WERI-Rb-1 (cell line): ENCODE results near the gene DGCR6L.
"Not testable (repeated sequence)": the region's sequence is repeated elsewhere in the genome, so short reads cannot be mapped to it uniquely, and the experiment has no call there.

Source experiments
- DNase-seq: peaks from one replicate; pipeline ENCODE4 v3.0.0-alpha.2; 2020
- H3K27ac ChIP-seq: fragments of 250-450 bp; sonication (Bioruptor Pico); 2 replicates; pipeline ENCODE4 v1.5.1; 2020; ENCODE audit warnings: mild to moderate bottlenecking, moderate library complexity
- H3K27me3 ChIP-seq: fragments of 250-450 bp; sonication (Bioruptor Pico); 2 replicates; pipeline ENCODE4 v1.5.1; 2021; ENCODE audit warnings: mild to moderate bottlenecking, low read depth, moderate library complexity; ENCODE audit not compliant: insufficient read depth, severe bottlenecking
- H3K36me3 ChIP-seq: fragments of 250-450 bp; sonication (Bioruptor Pico); 2 replicates; pipeline ENCODE4 v1.5.1; 2020; ENCODE audit warnings: mild to moderate bottlenecking, moderate library complexity
- H3K4me3 ChIP-seq: 2 replicates; pipeline ENCODE4 v1.5.1; 2011; ENCODE audit warnings: low read depth, mild to moderate bottlenecking, control low read depth, low read length
- H3K9me3 ChIP-seq: fragments of 250-450 bp; sonication (Bioruptor Pico); 2 replicates; pipeline ENCODE4 v1.5.1; 2021; ENCODE audit warnings: mild to moderate bottlenecking, moderate library complexity; ENCODE audit not compliant: severe bottlenecking
- TF ChIP-seq, protein P1 (sequence below): IDR thresholded peaks from 2 replicates; pipeline ENCODE4 v1.5.1; 2011; ENCODE audit warnings: low read depth, mild to moderate bottlenecking, control low read depth, inconsistent platforms, low read length

Gene DGCR6L

DNA sequence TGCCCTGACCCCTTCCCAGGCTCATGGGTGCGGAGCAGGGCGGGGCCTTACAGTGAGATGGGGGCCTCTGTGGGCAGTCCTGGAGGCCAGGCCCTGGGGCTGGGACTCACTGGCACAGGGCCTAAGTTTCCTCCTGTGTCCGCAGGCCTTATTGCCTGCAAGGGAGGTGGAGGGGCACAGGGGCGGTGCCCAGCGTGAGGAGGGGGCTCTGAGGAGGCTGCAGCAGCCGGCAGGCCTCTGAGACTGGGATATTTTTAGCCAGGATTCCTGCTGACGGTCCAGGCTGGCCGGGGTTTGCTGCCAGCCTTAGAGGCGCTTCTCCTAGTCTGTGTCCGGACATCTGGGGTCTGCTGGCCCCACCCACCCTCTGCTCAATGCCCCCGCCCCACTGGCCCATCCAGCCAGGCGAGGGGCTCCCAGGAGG is 46.1 kb downstream of the DGCR6L start:
- Histone ChIP-seq H3K27me3 (no peaks in the 10 kb centered on the region), H3K27ac (no peak overlapping the region), H3K36me3 (no peaks in the 10 kb centered on the region), H3K9me3 (no peaks in the 10 kb centered on the region), H3K4me3 (no peak overlapping the region)
- TF ChIP-seq, protein P1, sequence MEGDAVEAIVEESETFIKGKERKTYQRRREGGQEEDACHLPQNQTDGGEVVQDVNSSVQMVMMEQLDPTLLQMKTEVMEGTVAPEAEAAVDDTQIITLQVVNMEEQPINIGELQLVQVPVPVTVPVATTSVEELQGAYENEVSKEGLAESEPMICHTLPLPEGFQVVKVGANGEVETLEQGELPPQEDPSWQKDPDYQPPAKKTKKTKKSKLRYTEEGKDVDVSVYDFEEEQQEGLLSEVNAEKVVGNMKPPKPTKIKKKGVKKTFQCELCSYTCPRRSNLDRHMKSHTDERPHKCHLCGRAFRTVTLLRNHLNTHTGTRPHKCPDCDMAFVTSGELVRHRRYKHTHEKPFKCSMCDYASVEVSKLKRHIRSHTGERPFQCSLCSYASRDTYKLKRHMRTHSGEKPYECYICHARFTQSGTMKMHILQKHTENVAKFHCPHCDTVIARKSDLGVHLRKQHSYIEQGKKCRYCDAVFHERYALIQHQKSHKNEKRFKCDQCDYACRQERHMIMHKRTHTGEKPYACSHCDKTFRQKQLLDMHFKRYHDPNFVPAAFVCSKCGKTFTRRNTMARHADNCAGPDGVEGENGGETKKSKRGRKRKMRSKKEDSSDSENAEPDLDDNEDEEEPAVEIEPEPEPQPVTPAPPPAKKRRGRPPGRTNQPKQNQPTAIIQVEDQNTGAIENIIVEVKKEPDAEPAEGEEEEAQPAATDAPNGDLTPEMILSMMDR: no peak
- no peak for DNase-seq

DNA sequence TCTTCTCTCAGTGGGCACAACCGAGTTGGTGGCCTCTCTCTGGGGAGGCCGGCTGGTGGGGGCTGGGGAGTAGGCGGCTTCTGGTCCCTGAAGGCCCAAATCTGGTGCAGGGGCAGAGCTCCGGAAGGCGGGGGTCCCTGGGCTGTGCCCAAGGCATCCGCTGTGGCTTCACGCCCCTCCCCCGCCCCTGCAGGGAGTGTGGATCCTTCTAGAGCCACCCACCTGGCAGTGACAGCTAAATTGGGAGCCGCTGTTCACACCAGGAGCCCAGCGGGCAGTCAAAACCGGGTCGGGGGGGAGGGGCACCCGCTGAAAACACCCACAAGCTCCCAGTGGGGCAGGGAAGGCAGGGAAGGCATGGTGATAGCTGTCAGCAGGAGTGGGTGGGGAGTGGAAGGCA is 47.2 kb downstream of the DGCR6L start:
- H3K27me3 ChIP-seq: no peaks in the 10 kb centered on the region
- TF ChIP-seq, protein P1: no peak
- no peak overlapping the region for H3K4me3 ChIP-seq
- no peak overlapping the region for H3K27ac ChIP-seq
- H3K9me3 ChIP-seq: no peaks in the 10 kb centered on the region
- no peaks in the 10 kb centered on the region for H3K36me3 ChIP-seq
- DNase-seq: no peak

GRCh38 chr22:20272174-20272573 is 47.7 kb downstream of the DGCR6L start:
- no peaks in the 10 kb centered on the region for H3K36me3 ChIP-seq
- no peak overlapping the region for H3K4me3 ChIP-seq
- no peak for DNase-seq
- no peak overlapping the region; the same call in 1 of the 2 replicates for H3K27ac ChIP-seq
- no peaks in the 10 kb centered on the region for H3K27me3 ChIP-seq
- TF ChIP-seq, protein P1: no peak
- H3K9me3 ChIP-seq: no peaks in the 10 kb centered on the region

GRCh38 chr22:20271114-20271994 is 48.5 kb downstream of the DGCR6L start:
- Histone ChIP-seq H3K4me3 (no peak overlapping the region), H3K27me3 (no peaks in the 10 kb centered on the region), H3K27ac (peak overlapping the region; percentile 75), H3K36me3 (no peaks in the 10 kb centered on the region), H3K9me3 (no peaks in the 10 kb centered on the region)
- TF ChIP-seq, protein P1: no peak
- peak; percentile 31 for DNase-seq

DNA sequence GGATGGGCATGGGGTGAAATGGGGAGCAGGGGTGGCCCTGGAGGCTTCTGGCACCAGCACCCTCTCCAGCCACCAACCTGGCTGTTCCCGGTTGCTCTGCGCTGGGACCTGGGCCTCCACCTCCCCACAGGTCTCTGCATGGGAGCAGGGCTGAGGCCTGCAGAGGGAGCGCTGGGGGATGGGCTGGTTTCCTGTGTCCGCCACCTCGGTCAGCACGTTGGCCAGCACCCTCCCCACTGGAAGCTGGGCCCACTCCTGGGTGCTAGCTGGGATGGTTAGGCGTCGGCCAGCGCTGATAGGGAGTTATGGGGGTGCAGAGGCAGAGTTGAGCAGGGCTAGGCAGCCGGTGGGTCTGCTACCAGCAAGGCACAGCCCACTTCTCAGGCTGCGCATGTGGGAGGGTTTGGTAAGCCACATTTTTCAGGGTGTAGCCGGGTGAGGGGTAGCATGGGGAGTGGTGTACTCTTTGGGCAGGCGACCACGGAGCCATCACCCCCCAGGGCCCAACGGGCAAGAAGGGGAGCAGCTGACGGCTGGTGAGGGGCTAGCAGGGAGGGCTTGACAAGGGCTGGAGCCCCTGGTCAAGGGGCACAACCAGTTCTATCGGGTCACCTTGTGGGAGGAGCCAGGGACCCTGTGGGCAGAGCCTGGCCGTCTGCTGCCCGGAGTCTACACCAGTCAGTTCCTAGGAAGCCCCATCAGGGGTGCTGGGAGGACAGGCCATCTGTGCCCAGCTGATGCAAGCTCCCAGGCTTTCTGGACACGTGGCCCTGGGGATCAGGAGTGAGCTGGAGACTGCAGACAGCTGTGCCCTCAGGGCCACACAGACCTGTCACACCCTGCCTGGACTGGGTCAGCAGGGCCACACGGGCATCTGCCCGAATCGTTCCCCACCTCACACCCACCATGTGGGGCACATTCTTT is 49.4 kb downstream of the DGCR6L start:
- DNase-seq: peak; percentile 76
- not testable (repeated sequence) for H3K9me3 ChIP-seq, H3K36me3 ChIP-seq, H3K4me3 ChIP-seq, H3K27me3 ChIP-seq
- H3K27ac ChIP-seq: peak overlapping the region; percentile 89
- TF ChIP-seq, protein P1: 0 out of 2 replicates have a peak, but pooled peaks have one; percentile 25

- not testable (repeated sequence) for DNase-seq, H3K4me3 ChIP-seq, H3K9me3 ChIP-seq, H3K27me3 ChIP-seq, H3K36me3 ChIP-seq
- H3K27ac ChIP-seq: peak overlapping the region; percentile 89; the same call in 1 of the 2 replicates
Measured at GRCh38 chr22:20269673-20270072, 50.2 kb downstream of the DGCR6L start.

DNA sequence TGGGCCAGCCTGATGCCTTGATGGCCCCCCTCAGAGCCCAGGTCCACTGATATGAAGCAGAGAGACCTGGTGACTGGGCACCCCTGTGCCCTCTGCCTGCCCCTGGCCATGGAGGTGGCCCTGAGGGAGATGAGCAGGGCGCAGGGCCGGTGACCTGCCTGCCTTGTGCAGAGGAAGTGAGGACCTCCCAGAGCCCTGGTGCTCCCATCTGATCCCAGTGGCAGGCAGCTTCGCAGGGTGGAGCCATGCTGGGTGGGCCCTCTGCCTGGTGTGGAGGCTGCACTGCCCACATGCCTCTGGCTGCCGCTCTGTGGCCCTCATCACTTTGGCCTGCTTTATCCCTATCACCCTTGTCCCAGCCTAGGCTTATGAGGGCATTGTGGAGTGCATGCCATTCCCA is 50.7 kb downstream of the DGCR6L start:
- H3K27me3 ChIP-seq, H3K36me3 ChIP-seq, H3K4me3 ChIP-seq, H3K9me3 ChIP-seq, H3K27ac ChIP-seq, DNase-seq: not testable (repeated sequence)
